Adrenal gland (tissue), 5 donors: ENCODE measurements around the gene APOL2.

Experiments
- POLR2A ChIP-seq, 2 donors: fragments of 450-650 bp; IDR thresholded peaks; one replicate each; pipeline ENCODE4 v1.6.1; 2017; ENCODE audit warnings: antibody characterized with exemption in 2 of 2, mild to moderate bottlenecking in 2 of 2, moderate library complexity in 1 of 2
- TF ChIP-seq, protein P1 (sequence below), 6 experiments: fragments of 450-650 bp in 4 of 6; fragments of 200-600 bp in 2 of 6; sonication (generic) in 1 of 6; IDR thresholded peaks; 1 replicate in 5 of 6; 2 replicates in 1 of 6; pipeline versions ENCODE4 v1.5.1 to v1.8.0; 2016 to 2021; ENCODE audit warnings: antibody characterized with exemption in 6 of 6, mild to moderate bottlenecking in 2 of 6, moderate library complexity in 1 of 6
- donor health status: DM: no; HTN: no; CAD: no.

DNA sequence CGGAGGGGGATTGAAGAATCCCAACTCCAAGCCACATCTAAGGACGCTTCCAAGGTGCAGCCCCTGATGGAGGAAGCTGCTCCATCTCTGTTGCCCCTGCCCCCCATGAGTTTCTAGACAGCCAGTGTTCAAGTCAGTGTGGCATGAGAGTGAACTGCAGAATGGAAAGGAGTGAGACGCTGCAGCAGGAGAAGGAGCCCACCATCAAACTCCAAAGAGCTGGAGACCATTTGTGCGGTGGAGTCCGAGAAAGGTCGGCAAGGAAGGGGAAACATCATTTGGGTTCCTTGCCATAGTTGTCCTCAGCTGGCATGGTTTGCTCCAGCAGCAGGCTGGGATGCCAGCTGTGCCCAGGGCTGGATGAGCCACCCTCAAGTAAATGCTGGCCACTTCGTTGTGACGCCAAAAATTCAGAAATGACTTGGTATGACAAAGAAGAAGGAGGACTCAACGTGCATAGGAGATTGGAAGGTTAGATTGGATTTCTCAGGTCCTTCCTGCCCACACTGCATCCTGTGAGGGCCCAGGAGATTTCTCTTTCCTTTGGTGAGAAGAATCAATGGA is 16.4 kb downstream of the APOL2 start:
- TF ChIP-seq, protein P1, sequence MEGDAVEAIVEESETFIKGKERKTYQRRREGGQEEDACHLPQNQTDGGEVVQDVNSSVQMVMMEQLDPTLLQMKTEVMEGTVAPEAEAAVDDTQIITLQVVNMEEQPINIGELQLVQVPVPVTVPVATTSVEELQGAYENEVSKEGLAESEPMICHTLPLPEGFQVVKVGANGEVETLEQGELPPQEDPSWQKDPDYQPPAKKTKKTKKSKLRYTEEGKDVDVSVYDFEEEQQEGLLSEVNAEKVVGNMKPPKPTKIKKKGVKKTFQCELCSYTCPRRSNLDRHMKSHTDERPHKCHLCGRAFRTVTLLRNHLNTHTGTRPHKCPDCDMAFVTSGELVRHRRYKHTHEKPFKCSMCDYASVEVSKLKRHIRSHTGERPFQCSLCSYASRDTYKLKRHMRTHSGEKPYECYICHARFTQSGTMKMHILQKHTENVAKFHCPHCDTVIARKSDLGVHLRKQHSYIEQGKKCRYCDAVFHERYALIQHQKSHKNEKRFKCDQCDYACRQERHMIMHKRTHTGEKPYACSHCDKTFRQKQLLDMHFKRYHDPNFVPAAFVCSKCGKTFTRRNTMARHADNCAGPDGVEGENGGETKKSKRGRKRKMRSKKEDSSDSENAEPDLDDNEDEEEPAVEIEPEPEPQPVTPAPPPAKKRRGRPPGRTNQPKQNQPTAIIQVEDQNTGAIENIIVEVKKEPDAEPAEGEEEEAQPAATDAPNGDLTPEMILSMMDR (IDR thresholded peaks at IDR 0.05) = no peak
- no peak for TF ChIP-seq POLR2A (IDR thresholded peaks at IDR 0.05)
